HL-60 (cell line): ENCODE data around the gene PROZ.

ENCODE experiments used
- CTCF ChIP-seq: IDR thresholded peaks from one replicate; pipeline ENCODE4 v1.5.1; 2011; ENCODE audit warnings: low read length, control low read depth, inconsistent platforms; ENCODE audit not compliant: insufficient read depth
- POLR2AphosphoS5 ChIP-seq: IDR thresholded peaks from 2 replicates; pipeline ENCODE4 v1.6.1; 2012; ENCODE audit warnings: low read depth
- REST ChIP-seq: IDR thresholded peaks from 2 replicates; pipeline ENCODE4 v1.6.1; 2012; ENCODE audit warnings: low read depth; ENCODE audit not compliant: insufficient replicate concordance
- SPI1 ChIP-seq: IDR thresholded peaks from 2 replicates; pipeline ENCODE4 v1.6.1; 2012; ENCODE audit warnings: low read depth, mild to moderate bottlenecking, borderline replicate concordance

- no peak for TF ChIP-seq POLR2AphosphoS5
- TF ChIP-seq SPI1 = no peak
- no peak for TF ChIP-seq CTCF
- TF ChIP-seq REST = no peak
Measured at GRCh38 chr13:113150550-113151365, 7.7 kb upstream of the PROZ start.
